Lower lobe of right lung (tissue), 2 donors: ENCODE data around the gene ZNF652. TPM values are rescaled to one million over a fixed set of nuclear protein-coding genes. Genes with fewer than 3 reads are reported as not detected.

ENCODE experiments used
- ATAC-seq, 2 donors: fragments of 200-7000 bp; cut with Tn5 transposase; one replicate each; pipeline ENCODE4 v1.9.1; 2020 to 2022; ENCODE audit warnings: mild to moderate bottlenecking in 2 of 2, moderate library complexity in 2 of 2
- DNase-seq: peaks from one replicate; pipeline ENCODE4 v3.0.0-alpha.2; 2020
- H3K27ac ChIP-seq: fragments of 200-600 bp; one replicate; pipeline ENCODE4 v1.8.0; 2022
- H3K27me3 ChIP-seq: fragments of 200-600 bp; one replicate; pipeline ENCODE4 v1.8.0; 2022; ENCODE audit warnings: low read depth
- H3K36me3 ChIP-seq: fragments of 200-600 bp; one replicate; pipeline ENCODE4 v1.8.0; 2022; ENCODE audit warnings: mild to moderate bottlenecking
- H3K4me1 ChIP-seq: fragments of 200-600 bp; one replicate; pipeline ENCODE4 v1.8.0; 2022
- H3K4me3 ChIP-seq: fragments of 200-600 bp; one replicate; pipeline ENCODE4 v1.8.0; 2022; ENCODE audit warnings: mild to moderate bottlenecking
- H3K9me3 ChIP-seq: fragments of 200-600 bp; one replicate; pipeline ENCODE4 v1.8.0; 2022
- CTCF ChIP-seq: fragments of 200-600 bp; IDR thresholded peaks from one replicate; pipeline ENCODE4 v1.8.0; 2022; ENCODE audit warnings: antibody characterized with exemption, mild to moderate bottlenecking
- intact Hi-C: fragments of 100-400 bp; cut with DNase I; formaldehyde crosslinking; loops from one replicate; pipeline ENCODE4 v1.11.0; 2022
- total RNA-seq: library from RNA; stranded (reverse); fragmentation: NEBNext Ultra II Directional; extraction: Animal tissue kit (Norgen Biotek cat#: 25700); gene quantifications from one replicate; pipeline ENCODE4 v1.2.1, GENCODE V29; 2021
- donor health status: DM: no; HTN: yes; CAD: no; lungs with severe emphysema.

The ZNF652 gene
- total RNA-seq, 1 donor from 2014 or later: 49.0 TPM

GRCh38 chr17:49404906-49405305 is 42.9 kb upstream of the ZNF652 start:
- TF ChIP-seq CTCF: no peak
- intact Hi-C loops: no loop called here
- Histone ChIP-seq H3K4me1 (peaks cover 14% of the 10 kb centered on the region), H3K4me3 (no peak overlapping the region), H3K27me3 (no peaks in the 10 kb centered on the region), H3K9me3 (no peaks in the 10 kb centered on the region), H3K36me3 (peaks cover 71% of the 10 kb centered on the region), H3K27ac (no peak overlapping the region)
- DNase-seq (no peak), ATAC-seq (no peak)

GRCh38 chr17:49404361-49404760 is 42.3 kb upstream of the ZNF652 start:
- TF ChIP-seq CTCF: no peak
- ATAC-seq: peak in 1 of 2 donors; percentile 3
- H3K27me3 ChIP-seq: no peaks in the 10 kb centered on the region
- H3K4me1 ChIP-seq: peaks cover 14% of the 10 kb centered on the region
- H3K4me3 ChIP-seq: no peak overlapping the region
- peaks cover 66% of the 10 kb centered on the region for H3K36me3 ChIP-seq
- no peaks in the 10 kb centered on the region for H3K9me3 ChIP-seq
- intact Hi-C loops: no loop called here
- DNase-seq: no peak
- H3K27ac ChIP-seq: peak overlapping the region; percentile 69

DNA sequence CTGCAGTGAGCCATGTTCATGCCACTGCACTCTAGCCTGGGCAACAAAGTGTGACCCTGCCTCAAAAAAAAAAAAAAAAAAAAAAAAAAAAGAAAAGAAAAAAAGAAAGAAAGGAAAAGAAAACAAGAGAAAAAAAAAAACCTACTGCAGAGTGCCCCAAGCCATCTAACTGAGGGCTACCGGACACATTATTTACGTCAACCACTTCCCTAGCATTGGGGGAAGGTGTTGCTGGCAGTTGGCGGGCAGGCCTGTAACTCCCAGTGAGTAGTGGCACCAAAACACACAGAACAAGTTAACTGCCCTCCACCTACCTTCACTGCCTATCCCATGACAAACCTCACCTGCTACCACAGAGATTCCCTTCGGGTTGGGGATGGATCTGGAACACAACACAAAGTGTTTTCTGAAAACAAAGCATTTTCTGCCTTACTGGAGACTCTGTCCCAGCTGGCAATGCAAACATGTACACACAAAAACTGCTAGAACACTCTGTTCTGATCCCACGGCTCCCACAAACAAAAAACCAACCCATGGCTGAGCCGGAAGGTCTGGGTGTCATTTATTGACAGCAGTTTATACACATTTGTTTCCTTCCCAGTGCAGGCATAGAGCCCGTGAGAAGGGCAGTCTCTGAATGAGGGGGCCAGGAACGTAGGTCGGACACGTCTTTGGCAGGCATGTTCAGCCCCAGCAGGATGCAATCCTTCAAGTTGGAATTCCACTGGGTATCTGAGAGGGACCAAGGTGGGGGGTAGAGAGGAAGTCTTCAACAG is 41.7 kb upstream of the ZNF652 start:
- Histone ChIP-seq H3K9me3 (no peaks in the 10 kb centered on the region), H3K27ac (peak overlapping the region; percentile 69), H3K4me3 (no peak overlapping the region), H3K4me1 (peaks cover 14% of the 10 kb centered on the region), H3K27me3 (no peaks in the 10 kb centered on the region), H3K36me3 (peaks cover 59% of the 10 kb centered on the region)
- ATAC-seq (peak in 1 of 2 donors; percentile 38), DNase-seq (no peak)
- TF ChIP-seq CTCF: no peak
- intact Hi-C loops: no loop called here

DNA sequence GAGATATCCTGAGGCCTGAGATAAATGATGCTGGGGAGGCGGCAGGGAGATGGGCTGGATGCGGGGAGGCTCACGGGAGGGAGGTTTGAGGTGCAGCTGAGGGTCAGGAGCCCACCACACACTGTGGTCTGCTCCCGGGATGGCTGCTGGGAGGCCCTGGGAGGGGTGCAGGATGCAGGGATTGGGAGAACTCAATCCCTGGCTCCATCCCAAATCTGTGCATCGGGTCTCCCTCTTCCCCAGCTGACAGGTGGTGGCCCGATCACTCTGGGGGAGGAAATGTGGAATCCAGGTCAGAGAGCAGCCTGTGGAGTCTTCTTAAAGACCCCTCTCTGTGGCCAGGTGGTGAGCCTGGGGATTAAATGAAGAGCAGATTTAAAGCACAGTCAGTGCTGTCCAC is 40.7 kb upstream of the ZNF652 start:
- TF ChIP-seq CTCF: no peak
- DNase-seq (no peak), ATAC-seq (no peak)
- Histone ChIP-seq H3K27ac (peak overlapping the region; percentile 69), H3K4me3 (no peak overlapping the region), H3K36me3 (peaks cover 49% of the 10 kb centered on the region), H3K27me3 (no peaks in the 10 kb centered on the region), H3K4me1 (peaks cover 7% of the 10 kb centered on the region), H3K9me3 (no peaks in the 10 kb centered on the region)
- intact Hi-C loops: no loop called here

GRCh38 chr17:49401971-49402611 is 40.0 kb upstream of the ZNF652 start:
- Histone ChIP-seq H3K27me3 (no peaks in the 10 kb centered on the region), H3K27ac (no peak overlapping the region), H3K4me1 (peaks cover 7% of the 10 kb centered on the region), H3K4me3 (no peak overlapping the region), H3K36me3 (peaks cover 43% of the 10 kb centered on the region), H3K9me3 (no peaks in the 10 kb centered on the region)
- ATAC-seq (no peak), DNase-seq (no peak)
- no peak for TF ChIP-seq CTCF
- intact Hi-C loops: no loop called here
